Brain microvascular endothelial cell (primary cell): ENCODE measurements around the gene LRP1B.

Source experiments
- DNase-seq: peaks from one replicate; pipeline ENCODE4 v3.0.0-alpha.2; 2020
- H3K27ac ChIP-seq: fragments of 250-450 bp; sonication (Bioruptor Pico); 2 replicates; pipeline ENCODE4 v1.5.1; 2020; ENCODE audit warnings: mild to moderate bottlenecking, moderate library complexity
- H3K27me3 ChIP-seq: fragments of 250-450 bp; sonication (Bioruptor Pico); replicated peaks from 2 replicates; pipeline ENCODE4 v1.5.1; 2020; ENCODE audit warnings: mild to moderate bottlenecking
- H3K36me3 ChIP-seq: fragments of 250-450 bp; sonication (Bioruptor Pico); replicated peaks from 2 replicates; pipeline ENCODE4 v1.5.1; 2020; ENCODE audit warnings: mild to moderate bottlenecking
- H3K4me3 ChIP-seq: 2 replicates; pipeline ENCODE4 v1.5.1; 2011; ENCODE audit warnings: low read depth, mild to moderate bottlenecking, control low read depth, low read length, moderate library complexity
- in situ Hi-C: cut with HindIII; loops from 2 replicates; pipeline ENCODE4 v1.10.0; 2017; ENCODE audit warnings: low sequenced_read_pairs, low pct_ligation_motif_present
- TF ChIP-seq, protein P1 (sequence below): IDR thresholded peaks from 2 replicates; pipeline ENCODE4 v1.5.1; 2011; ENCODE audit warnings: low read depth, mild to moderate bottlenecking, moderate library complexity, low read length, control low read depth, inconsistent platforms; ENCODE audit errors: missing control alignments

LRP1B gene

DNA sequence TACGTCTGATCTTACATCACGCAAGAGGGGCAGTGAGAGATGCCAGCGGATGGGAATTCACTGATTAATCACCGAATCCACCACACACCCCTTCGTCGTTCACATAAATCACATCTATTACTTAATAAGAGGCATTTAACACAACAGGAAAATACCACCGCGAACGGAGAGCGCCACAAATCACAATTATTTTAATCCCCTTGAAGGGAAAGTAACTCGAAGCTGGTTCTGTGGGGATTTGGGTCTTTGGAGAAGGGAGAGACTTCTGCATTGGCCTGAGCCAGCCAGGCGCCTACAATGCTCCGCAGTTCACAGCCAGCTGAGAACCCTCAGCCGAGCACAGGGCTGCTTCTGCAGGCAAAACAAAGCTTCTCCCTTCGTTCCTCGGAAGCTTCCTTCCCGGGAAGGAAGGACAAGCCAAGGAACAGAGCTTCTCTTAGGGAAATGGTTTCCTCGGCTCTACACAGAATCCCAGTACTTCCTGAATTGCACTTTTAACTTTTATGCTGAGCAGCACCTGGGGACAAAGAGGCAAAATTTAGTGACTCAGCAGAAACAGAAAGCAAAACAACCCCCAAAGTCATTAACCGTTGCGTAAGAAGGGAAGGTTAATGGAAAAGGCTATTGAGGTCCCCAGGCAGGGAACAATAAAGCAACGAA is at the start of gene LRP1B:
Gene LRP1B (minus strand): TSS at position 7 of the 660 bp plus-strand sequence. CDS start 287 bp downstream, outside the sequence.
- Histone ChIP-seq H3K27me3 (peaks cover 10% of the 10 kb centered on the region), H3K4me3 (peak within 1 kb of the TSS; percentile 68), H3K36me3 (no peaks in the 10 kb centered on the region), H3K27ac (no peak within 1 kb of the TSS)
- peak; percentile 15 for DNase-seq
- TF ChIP-seq, protein P1, sequence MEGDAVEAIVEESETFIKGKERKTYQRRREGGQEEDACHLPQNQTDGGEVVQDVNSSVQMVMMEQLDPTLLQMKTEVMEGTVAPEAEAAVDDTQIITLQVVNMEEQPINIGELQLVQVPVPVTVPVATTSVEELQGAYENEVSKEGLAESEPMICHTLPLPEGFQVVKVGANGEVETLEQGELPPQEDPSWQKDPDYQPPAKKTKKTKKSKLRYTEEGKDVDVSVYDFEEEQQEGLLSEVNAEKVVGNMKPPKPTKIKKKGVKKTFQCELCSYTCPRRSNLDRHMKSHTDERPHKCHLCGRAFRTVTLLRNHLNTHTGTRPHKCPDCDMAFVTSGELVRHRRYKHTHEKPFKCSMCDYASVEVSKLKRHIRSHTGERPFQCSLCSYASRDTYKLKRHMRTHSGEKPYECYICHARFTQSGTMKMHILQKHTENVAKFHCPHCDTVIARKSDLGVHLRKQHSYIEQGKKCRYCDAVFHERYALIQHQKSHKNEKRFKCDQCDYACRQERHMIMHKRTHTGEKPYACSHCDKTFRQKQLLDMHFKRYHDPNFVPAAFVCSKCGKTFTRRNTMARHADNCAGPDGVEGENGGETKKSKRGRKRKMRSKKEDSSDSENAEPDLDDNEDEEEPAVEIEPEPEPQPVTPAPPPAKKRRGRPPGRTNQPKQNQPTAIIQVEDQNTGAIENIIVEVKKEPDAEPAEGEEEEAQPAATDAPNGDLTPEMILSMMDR = no peak
- in situ Hi-C loops = no loop called here

DNA sequence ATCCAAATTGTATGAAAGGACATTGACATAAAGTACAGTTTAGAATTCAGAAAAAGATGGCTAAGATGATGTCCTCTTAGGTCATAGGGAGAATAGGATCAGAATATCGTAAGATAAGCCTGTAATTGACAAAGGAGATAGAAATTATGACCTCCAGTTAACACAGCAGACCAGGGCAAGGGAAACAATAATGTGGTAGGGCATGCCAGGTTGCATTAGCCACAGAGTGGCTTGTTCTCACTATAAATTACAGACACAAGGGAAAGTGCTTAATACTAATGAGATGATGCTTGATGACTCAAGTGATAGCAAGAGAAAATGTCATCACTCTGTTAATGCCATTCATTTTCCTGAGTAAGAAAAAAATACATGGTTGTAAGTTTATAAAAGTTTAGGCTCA is 48.9 kb upstream of the LRP1B start:
- no peak for DNase-seq
- H3K36me3 ChIP-seq = no peaks in the 10 kb centered on the region
- in situ Hi-C loops = no loop called here
- H3K27me3 ChIP-seq = no peaks in the 10 kb centered on the region
- no peak overlapping the region for H3K4me3 ChIP-seq
- H3K27ac ChIP-seq = no peak overlapping the region
- TF ChIP-seq, protein P1 = no peak

DNA sequence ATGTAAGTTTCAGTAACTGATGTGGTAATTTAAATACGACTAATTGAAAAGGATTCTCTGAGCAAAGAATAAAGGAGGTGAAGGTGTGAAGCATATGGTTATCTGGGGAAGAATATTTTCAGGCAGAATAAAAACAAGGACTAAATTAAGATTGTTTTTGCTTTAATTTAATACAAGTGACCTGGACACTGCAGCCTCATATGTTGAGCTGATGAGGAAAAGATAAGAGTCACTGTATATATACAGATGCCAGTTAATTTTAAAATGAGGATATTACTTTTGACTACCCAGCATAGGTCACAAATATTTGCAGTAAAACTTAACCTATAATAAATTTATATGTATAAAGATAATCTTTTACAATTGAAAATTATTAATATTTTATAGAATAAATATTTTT is 47.8 kb upstream of the LRP1B start:
- H3K27me3 ChIP-seq = no peaks in the 10 kb centered on the region
- TF ChIP-seq, protein P1 = no peak
- no peak overlapping the region for H3K27ac ChIP-seq
- no peak for DNase-seq
- H3K4me3 ChIP-seq = no peak overlapping the region
- in situ Hi-C loops = no loop called here
- no peaks in the 10 kb centered on the region for H3K36me3 ChIP-seq

DNA sequence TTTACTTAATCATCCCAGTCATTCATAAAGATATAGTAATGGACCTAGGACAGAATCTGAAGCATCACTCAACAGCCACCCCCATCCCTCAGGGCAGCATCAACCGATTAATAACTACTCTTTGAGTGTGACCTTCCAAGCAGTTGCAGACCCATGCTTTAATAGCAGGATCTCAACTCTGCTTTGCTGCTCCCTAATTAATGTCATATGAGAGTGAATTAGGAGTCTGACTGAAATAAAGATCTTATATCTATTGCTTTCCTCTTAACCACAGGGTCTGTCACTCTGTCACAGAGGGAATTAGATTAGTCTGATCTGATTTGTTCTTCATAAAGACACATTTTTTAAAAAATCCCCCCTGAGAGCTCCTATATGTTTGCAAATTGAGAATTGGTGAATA is 46.1 kb upstream of the LRP1B start:
- no peak overlapping the region for H3K27ac ChIP-seq
- in situ Hi-C loops = no loop called here
- TF ChIP-seq, protein P1 = no peak
- H3K36me3 ChIP-seq = no peaks in the 10 kb centered on the region
- DNase-seq = no peak
- no peak overlapping the region for H3K4me3 ChIP-seq
- no peaks in the 10 kb centered on the region for H3K27me3 ChIP-seq

DNA sequence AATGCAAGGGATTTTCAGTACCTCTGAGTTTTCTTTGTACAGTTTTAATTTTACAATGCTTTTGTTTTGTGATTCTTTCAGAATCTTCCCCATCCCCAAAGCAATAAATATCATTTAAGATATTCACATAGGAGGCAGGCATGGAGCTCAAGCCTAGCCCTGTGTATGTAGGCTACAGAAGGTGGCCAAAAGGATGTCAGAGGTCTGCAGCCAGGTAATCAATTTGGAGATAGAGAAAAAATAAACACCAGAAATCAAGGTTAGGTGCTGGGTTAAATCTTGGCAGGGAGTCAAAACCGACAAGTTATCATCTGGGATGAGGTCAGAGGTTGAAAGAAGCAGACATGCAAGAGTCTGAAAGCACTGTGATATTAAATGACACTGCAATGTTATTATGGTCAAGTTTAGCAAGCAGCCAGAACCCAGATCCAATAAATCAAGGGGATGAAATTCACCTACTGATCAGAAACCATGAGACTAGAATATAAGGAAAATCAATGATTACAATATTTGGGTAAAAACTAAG is 45.1 kb upstream of the LRP1B start:
- H3K36me3 ChIP-seq = no peaks in the 10 kb centered on the region
- no peak overlapping the region for H3K27ac ChIP-seq
- no peak for DNase-seq
- H3K4me3 ChIP-seq = no peak overlapping the region
- H3K27me3 ChIP-seq = no peaks in the 10 kb centered on the region
- in situ Hi-C loops = no loop called here
- TF ChIP-seq, protein P1 = no peak

DNA sequence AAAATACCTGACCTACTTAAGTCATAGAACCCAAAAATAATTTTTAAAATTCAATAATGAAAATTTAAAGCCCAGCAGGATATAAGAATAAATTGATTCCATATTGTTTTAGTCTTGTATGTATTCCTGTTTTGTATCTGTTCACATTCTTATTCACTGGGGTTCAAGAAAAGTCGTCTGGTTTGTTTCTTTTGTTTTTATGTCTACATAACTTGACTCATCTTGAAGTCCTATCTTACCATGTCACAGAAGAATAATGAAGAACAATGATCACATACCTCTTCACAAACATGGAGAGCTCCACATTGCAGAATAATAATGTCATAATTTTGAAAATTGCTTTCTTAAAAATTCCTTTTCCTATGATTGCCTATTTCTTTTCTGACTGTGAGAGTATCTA is 43.4 kb upstream of the LRP1B start:
- TF ChIP-seq, protein P1 = no peak
- in situ Hi-C loops = no loop called here
- Histone ChIP-seq H3K27me3 (no peaks in the 10 kb centered on the region), H3K36me3 (no peaks in the 10 kb centered on the region), H3K4me3 (no peak overlapping the region), H3K27ac (no peak overlapping the region)
- no peak for DNase-seq
